T-cell (primary cell): ENCODE measurements around the gene CUZD1. TPM values are rescaled to one million over a fixed set of nuclear protein-coding genes. Genes with fewer than 3 reads are reported as not detected.
"Not testable (repeated sequence)": the region's sequence is repeated elsewhere in the genome, so short reads cannot be mapped to it uniquely, and the experiment has no call there.

Experiments
- ATAC-seq, 4 experiments: fragments of 200-7000 bp in 3 of 4; fragments of 150-1000 bp in 1 of 4; cut with Tn5 transposase; replicated peaks in 1 of 4; 1 replicate in 3 of 4; 2 replicates in 1 of 4; pipeline ENCODE4 v1.10.0; 2021; ENCODE audit warnings: moderate library complexity in 3 of 4, mild to moderate bottlenecking in 2 of 4, moderate number of reproducible peaks in 1 of 4
- CTCF ChIA-PET, 2 donors: fragments of 300-600 bp; sonication (Branson Sonifier 250); formaldehyde crosslinking; loops; one replicate each; lab custom pipeline; 2022; ENCODE audit warnings: antibody characterized with exemption in 2 of 2; lab: Charles Lee
- POLR2A ChIA-PET, 2 donors: fragments of 300-600 bp; sonication (Branson Sonifier 250); formaldehyde crosslinking; loops; one replicate each; lab custom pipeline; 2022; ENCODE audit warnings: antibody characterized with exemption in 2 of 2; lab: Charles Lee
- DNase-seq, 35 experiments: peaks; one replicate each; pipeline versions ENCODE4 v3.0.0 to v3.0.0-alpha.2; 2013 to 2023
- H3K27ac ChIP-seq: one replicate; pipeline ENCODE4 v1.5.1; 2013; ENCODE audit warnings: low read length
- H3K27me3 ChIP-seq, 2 experiments: replicated peaks in 1 of 2; 1 replicate in 1 of 2; 2 replicates in 1 of 2; pipeline versions ENCODE4 v1.6.1 to v1.7.0; 2013; ENCODE audit warnings: low read length in 1 of 2, mixed read lengths in 1 of 2; ENCODE audit not compliant: control insufficient read depth in 2 of 2, insufficient read depth in 2 of 2; ENCODE audit errors: extremely low read depth in 1 of 2
- H3K36me3 ChIP-seq, 2 donors: 1 replicate in 1 of 2; 2 replicates in 1 of 2; pipeline versions ENCODE4 v1.6.1 to v1.7.0; 2013; ENCODE audit warnings: low read length in 1 of 2; ENCODE audit not compliant: control insufficient read depth in 2 of 2, insufficient read depth in 1 of 2; ENCODE audit errors: extremely low read depth in 1 of 2
- H3K4me1 ChIP-seq, 2 experiments: 1 replicate in 1 of 2; 2 replicates in 1 of 2; pipeline versions ENCODE4 v1.6.1 to v1.7.0; 2013; ENCODE audit warnings: low read length in 2 of 2, mixed read lengths in 1 of 2; ENCODE audit not compliant: insufficient read depth in 2 of 2, control insufficient read depth in 1 of 2; ENCODE audit errors: extremely low read depth in 1 of 2
- H3K4me3 ChIP-seq, 2 donors: 1 replicate in 1 of 2; 2 replicates in 1 of 2; pipeline versions ENCODE4 v1.5.1 to v1.7.0; 2013; ENCODE audit warnings: mild to moderate bottlenecking in 2 of 2, low read length in 1 of 2, moderate library complexity in 1 of 2; ENCODE audit not compliant: control insufficient read depth in 1 of 2; ENCODE audit errors: extremely low read depth in 1 of 2
- H3K9me3 ChIP-seq: 2 replicates; pipeline ENCODE4 v1.7.0; 2013
- H3K27ac Mint-ChIP-seq, 2 donors: one replicate each; pipeline ENCODE4 v1.8.0; 2020 to 2021; ENCODE audit warnings: mild to moderate bottlenecking in 2 of 2, mixed read lengths in 2 of 2
- H3K27me3 Mint-ChIP-seq, 2 donors: one replicate each; pipeline ENCODE4 v1.8.0; 2021 to 2022; ENCODE audit warnings: mixed read lengths in 2 of 2
- H3K36me3 Mint-ChIP-seq: one replicate; pipeline ENCODE4 v1.8.0; 2021; ENCODE audit warnings: mixed read lengths
- H3K4me1 Mint-ChIP-seq, 3 donors: one replicate each; pipeline ENCODE4 v1.8.0; 2020 to 2022; ENCODE audit warnings: mixed read lengths in 3 of 3, mild to moderate bottlenecking in 1 of 3
- H3K4me3 Mint-ChIP-seq, 3 donors: one replicate each; pipeline ENCODE4 v1.8.0; 2020 to 2022; ENCODE audit warnings: mild to moderate bottlenecking in 3 of 3, mixed read lengths in 3 of 3, moderate library complexity in 3 of 3
- H3K9me3 Mint-ChIP-seq, 3 donors: one replicate each; pipeline ENCODE4 v1.8.0; 2020 to 2022; ENCODE audit warnings: mixed read lengths in 3 of 3
- WGBS: methylation state at CpG from one replicate; pipeline ENCODE4 v1.1.5; 2013; ENCODE audit warnings: missing lambda C conversion rate; ENCODE audit not compliant: insufficient coverage; 5-methylcytosine and 5-hydroxymethylcytosine counted together
- total RNA-seq, 35 experiments: library from RNA in 6 of 35; stranded (reverse) in 6 of 35; fragments of 120-200 nt in 1 of 35; gene quantifications; one replicate each; pipeline versions ENCODE4 v1.2.1 to v1.2.4 and lab custom pipeline; 2013 to 2026

CUZD1 gene
- total RNA-seq, 5 donors from 2014 or later (not counting 1 experiment from before 2014, with no cell fraction given) = 1.2 to 4.9 (median 4.1) TPM

DNA sequence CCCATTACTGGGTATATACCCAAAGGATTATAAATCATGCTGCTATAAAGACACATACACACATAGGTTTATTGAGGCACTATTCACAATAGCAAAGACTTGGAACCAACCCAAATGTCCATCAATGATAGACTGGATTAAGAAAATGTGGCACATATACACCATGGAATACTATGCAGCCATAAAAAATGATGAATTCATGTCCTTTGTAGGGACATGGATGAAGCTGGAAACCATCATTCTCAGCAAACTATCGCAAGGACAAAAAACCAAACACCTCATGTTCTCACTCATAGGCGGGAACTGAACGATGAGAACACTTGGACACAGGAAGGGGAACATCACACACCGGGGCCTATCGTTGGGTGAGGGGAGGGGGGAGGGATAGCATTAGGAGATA is 12.4 kb upstream of the CUZD1 start:
- H3K27me3 ChIP-seq, CTCF ChIA-PET, H3K27ac ChIP-seq, H3K9me3 Mint-ChIP-seq, H3K27me3 Mint-ChIP-seq, H3K4me3 ChIP-seq, H3K27ac Mint-ChIP-seq, H3K9me3 ChIP-seq, H3K4me1 ChIP-seq, DNase-seq, POLR2A ChIA-PET, ATAC-seq, H3K4me3 Mint-ChIP-seq: not testable (repeated sequence)
- peaks cover 55% of the 10 kb centered on the region for H3K36me3 Mint-ChIP-seq
- no CpG with 5 or more reads among the region's 5 CpGs for WGBS
- peaks cover 0 to 30% of the 10 kb centered on the region in 2 donors for H3K36me3 ChIP-seq
- peaks cover 16 to 24% (median 24%) of the 10 kb centered on the region in 3 donors for H3K4me1 Mint-ChIP-seq

DNA sequence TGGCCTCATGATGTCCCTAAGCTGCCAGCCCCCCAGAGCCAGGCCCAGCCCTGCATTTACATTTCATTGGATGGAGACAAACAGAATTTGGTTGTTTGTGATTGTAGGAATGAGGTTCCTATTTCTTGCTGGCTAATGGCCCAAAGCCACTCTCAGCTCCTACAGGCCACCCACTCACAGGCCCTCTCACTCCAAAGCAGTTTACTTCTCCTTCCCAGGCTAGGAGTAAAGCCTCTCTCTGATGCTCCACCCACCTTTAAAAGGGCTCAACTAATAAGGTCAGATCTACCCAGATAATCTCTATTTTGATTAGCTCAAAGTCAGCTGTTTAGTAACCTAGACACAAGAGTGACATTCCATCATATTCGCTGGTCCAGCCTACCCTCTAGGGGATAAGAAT is 11.2 kb upstream of the CUZD1 start:
- DNase-seq (no peak), ATAC-seq (no peak)
- no CpG with 5 or more reads among the region's 1 CpG for WGBS
- Mint-ChIP-seq H3K4me3 (no peak overlapping the region), H3K9me3 (no peaks in the 10 kb centered on the region), H3K27me3 (no peaks in the 10 kb centered on the region), H3K27ac (no peak overlapping the region), H3K4me1 (peaks cover 10 to 20% (median 18%) of the 10 kb centered on the region in 3 donors), H3K36me3 (peaks cover 64% of the 10 kb centered on the region)
- ChIA-PET CTCF (no interaction called here), POLR2A (no interaction called here)
- no peaks in the 10 kb centered on the region for H3K4me1 ChIP-seq
- H3K27me3 ChIP-seq = no peaks in the 10 kb centered on the region
- peaks cover 0 to 42% of the 10 kb centered on the region in 2 donors for H3K36me3 ChIP-seq
- no peak overlapping the region for H3K27ac ChIP-seq
- H3K9me3 ChIP-seq = no peaks in the 10 kb centered on the region
- no peak overlapping the region for H3K4me3 ChIP-seq

DNA sequence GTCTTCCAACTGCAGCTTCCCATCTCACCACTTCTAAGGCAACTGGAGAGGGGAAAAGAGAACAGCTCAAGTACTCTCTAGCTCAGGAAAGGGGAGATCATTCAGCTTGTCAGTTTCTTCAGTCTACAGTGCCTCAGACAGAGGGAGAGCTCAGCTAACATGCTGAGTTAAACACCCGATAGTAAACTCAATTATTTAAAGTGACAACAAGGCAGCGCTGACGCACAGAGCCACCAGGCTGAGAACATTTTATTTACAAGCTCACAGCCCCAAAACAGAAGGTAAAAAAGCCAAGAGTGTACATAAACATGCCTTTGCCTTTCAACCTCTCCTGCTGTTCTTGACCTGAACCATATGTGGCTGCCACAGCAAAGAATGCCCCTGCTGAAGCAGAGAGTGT is 10.1 kb upstream of the CUZD1 start:
- H3K27me3 ChIP-seq = no peaks in the 10 kb centered on the region
- Mint-ChIP-seq H3K9me3 (no peaks in the 10 kb centered on the region), H3K27me3 (no peaks in the 10 kb centered on the region), H3K36me3 (peaks cover 75% of the 10 kb centered on the region), H3K27ac (no peak overlapping the region), H3K4me1 (peaks cover 6 to 12% (median 11%) of the 10 kb centered on the region in 3 donors), H3K4me3 (no peak overlapping the region)
- no peak overlapping the region for H3K27ac ChIP-seq
- H3K4me3 ChIP-seq = no peak overlapping the region
- peaks cover 0 to 43% of the 10 kb centered on the region in 2 donors for H3K36me3 ChIP-seq
- WGBS = 100% methylated on average over 1 of the region's 3 CpGs
- POLR2A ChIA-PET = no interaction called here
- H3K9me3 ChIP-seq = no peaks in the 10 kb centered on the region
- no peak for DNase-seq
- CTCF ChIA-PET = interaction anchor here in 1 of 2 donors (0.6 kb wide), 1 partner anchor 184 kb away, joined by 4 read pairs; no protein-coding TSS in a partner anchor
- ATAC-seq = no peak
- no peaks in the 10 kb centered on the region for H3K4me1 ChIP-seq

DNA sequence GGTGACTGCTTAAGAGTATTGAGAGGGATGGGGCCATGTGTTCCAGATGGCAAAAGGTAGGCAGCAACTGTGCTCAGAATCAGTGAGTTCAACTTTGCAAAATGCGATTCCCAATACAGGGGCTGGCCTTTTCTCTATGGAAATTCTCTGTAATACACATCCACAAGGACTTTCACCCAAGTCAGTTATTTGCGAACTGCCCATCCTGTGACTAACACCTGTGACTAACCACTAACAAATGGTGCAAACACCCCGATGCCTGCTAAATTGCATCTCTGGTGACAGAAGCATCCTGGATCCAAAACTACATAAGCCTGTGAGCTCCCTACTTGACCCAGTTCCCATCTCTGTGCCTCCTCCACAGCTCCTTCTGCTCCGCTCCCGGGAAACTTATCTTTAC is 9.0 kb upstream of the CUZD1 start:
- WGBS = 84% methylated on average over 3 of the region's 5 CpGs
- no peaks in the 10 kb centered on the region for H3K4me1 ChIP-seq
- ATAC-seq (no peak), DNase-seq (no peak)
- H3K9me3 ChIP-seq = no peaks in the 10 kb centered on the region
- Mint-ChIP-seq H3K4me1 (peaks cover 6 to 12% (median 11%) of the 10 kb centered on the region in 3 donors), H3K4me3 (no peak overlapping the region), H3K36me3 (peaks cover 85% of the 10 kb centered on the region), H3K27ac (no peak overlapping the region), H3K27me3 (no peaks in the 10 kb centered on the region), H3K9me3 (no peaks in the 10 kb centered on the region)
- H3K36me3 ChIP-seq = peaks cover 0 to 51% of the 10 kb centered on the region in 2 donors
- CTCF ChIA-PET = no interaction called here
- POLR2A ChIA-PET = no interaction called here
- no peak overlapping the region for H3K27ac ChIP-seq
- no peaks in the 10 kb centered on the region for H3K27me3 ChIP-seq
- H3K4me3 ChIP-seq = no peak overlapping the region

DNA sequence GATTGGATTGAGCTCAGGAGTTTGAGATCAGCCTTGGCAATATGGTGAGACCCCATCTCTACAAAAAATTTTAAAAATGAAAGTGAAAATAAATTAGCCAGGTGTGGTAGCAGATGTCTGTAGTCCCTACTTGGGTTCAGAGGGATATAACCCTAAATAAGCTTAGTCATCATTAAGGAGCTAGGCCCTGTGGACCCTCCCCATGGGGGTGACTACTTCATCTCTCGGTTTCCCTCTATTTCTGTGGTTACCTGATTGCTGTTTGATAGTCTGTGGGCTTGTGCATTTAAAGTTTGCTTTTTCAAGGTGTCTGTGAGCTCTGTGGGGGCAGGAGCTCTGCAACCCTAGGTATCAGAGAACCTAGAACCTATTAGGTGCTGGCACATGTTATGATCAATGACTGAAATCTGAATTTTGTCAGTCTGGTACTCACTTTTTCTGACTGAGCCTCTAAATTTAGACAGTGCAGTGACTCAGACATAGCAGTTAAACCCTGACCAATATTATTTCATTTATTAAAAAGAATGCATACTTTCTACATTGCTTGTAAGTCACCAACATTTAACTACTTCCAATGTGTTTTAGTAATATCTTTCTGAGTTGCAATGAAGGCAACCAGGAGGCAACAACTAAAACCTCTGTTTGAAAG is 8.1 kb upstream of the CUZD1 start:
- Histone ChIP-seq H3K27ac (no peak overlapping the region), H3K9me3 (no peaks in the 10 kb centered on the region), H3K4me3 (no peak overlapping the region), H3K36me3 (peaks cover 0 to 58% of the 10 kb centered on the region in 2 donors), H3K27me3 (no peaks in the 10 kb centered on the region), H3K4me1 (no peaks in the 10 kb centered on the region)
- Mint-ChIP-seq H3K4me1 (peaks cover 6 to 12% (median 11%) of the 10 kb centered on the region in 3 donors), H3K36me3 (peaks cover 86% of the 10 kb centered on the region), H3K27me3 (no peaks in the 10 kb centered on the region), H3K9me3 (no peaks in the 10 kb centered on the region), H3K4me3 (no peak overlapping the region), H3K27ac (peak overlapping the region in 1 of 2 donors; percentile 16)
- DNase-seq (no peak), ATAC-seq (no peak)
- CTCF ChIA-PET = no interaction called here
- WGBS = no CpG with 5 or more reads among the region's 1 CpG
- POLR2A ChIA-PET = no interaction called here

DNA sequence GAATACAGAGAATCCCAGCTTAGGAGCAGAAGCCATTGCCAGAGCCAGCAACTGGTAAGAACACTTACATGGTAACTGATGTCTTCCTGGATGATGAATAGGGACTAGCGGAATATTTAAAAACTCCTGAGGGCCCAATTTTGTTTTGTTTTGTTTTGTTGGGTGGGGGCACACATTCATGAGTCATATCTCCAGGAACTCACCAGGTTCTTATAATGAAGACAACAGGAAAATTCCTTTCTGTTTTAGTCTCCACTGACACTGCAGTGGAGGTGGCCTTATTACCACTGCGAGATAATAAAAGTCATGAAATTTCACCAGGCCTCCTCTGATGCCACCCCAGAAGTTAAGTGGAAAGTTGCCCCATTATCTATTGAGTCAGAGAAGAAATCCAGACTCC is 6.6 kb upstream of the CUZD1 start:
- DNase-seq (no peak), ATAC-seq (no peak)
- CTCF ChIA-PET = no interaction called here
- WGBS = no CpG with 5 or more reads among the region's 2 CpGs
- H3K4me3 Mint-ChIP-seq = no peak overlapping the region
- POLR2A ChIA-PET = no interaction called here
- Histone ChIP-seq H3K9me3 (no peaks in the 10 kb centered on the region), H3K36me3 (peaks cover 0 to 60% of the 10 kb centered on the region in 2 donors), H3K27me3 (peaks cover 0 to 3% of the 10 kb centered on the region in 2 experiments), H3K27ac (no peak overlapping the region), H3K4me3 (no peak overlapping the region), H3K4me1 (no peaks in the 10 kb centered on the region)
- peaks cover 86% of the 10 kb centered on the region for H3K36me3 Mint-ChIP-seq
- H3K27me3 Mint-ChIP-seq = no peaks in the 10 kb centered on the region
- H3K9me3 Mint-ChIP-seq = no peaks in the 10 kb centered on the region
- H3K27ac Mint-ChIP-seq = no peak overlapping the region
- peaks cover 6 to 18% (median 8%) of the 10 kb centered on the region in 3 donors for H3K4me1 Mint-ChIP-seq
